OCI-LY3 (cell line): ENCODE measurements around the gene IGFBP6.

Experiments used
- H2AFZ ChIP-seq: fragments of 200-600, 300-600 bp; shearing (Covaris generic); 2 replicates; pipeline ENCODE4 v1.6.0; 2014; ENCODE audit warnings: antibody characterized with exemption, low read depth, low read length
- H3K27ac ChIP-seq: fragments of 200-600, 300-600 bp; sonication (generic); 2 replicates; pipeline ENCODE4 v1.5.1; 2014; ENCODE audit warnings: mild to moderate bottlenecking, low read length, moderate library complexity, mixed read lengths
- H3K27me3 ChIP-seq: fragments of 200-600, 300-600 bp; sonication (generic); 2 replicates; pipeline ENCODE4 v1.6.1; 2014; ENCODE audit warnings: low read depth, low read length, mixed read lengths
- H3K36me3 ChIP-seq: fragments of 200-600, 300-600 bp; sonication (generic); replicated peaks from 2 replicates; pipeline ENCODE3; 2014; ENCODE audit warnings: low read depth, low read length, mixed read lengths
- H3K4me1 ChIP-seq: fragments of 300-600, 200-600 bp; sonication (generic); 2 replicates; pipeline ENCODE4 v1.6.1; 2014; ENCODE audit warnings: low read length, mixed read lengths
- H3K4me2 ChIP-seq: fragments of 200-600, 300-600 bp; sonication (generic); 2 replicates; pipeline ENCODE4 v1.6.1; 2014; ENCODE audit warnings: low read length, mixed read lengths
- H3K4me3 ChIP-seq: fragments of 300-600, 200-600 bp; sonication (generic); 2 replicates; pipeline ENCODE4 v1.5.1; 2014; ENCODE audit warnings: antibody characterized with exemption, mild to moderate bottlenecking, low read length, moderate library complexity
- H3K79me2 ChIP-seq: fragments of 300-600, 200-600 bp; shearing (Covaris generic); 2 replicates; pipeline ENCODE4 v1.6.1; 2014; ENCODE audit warnings: mild to moderate bottlenecking, low read length, mixed read lengths
- H3K9ac ChIP-seq: fragments of 300-600, 200-600 bp; shearing (Covaris generic); 2 replicates; pipeline ENCODE4 v1.6.0; 2014; ENCODE audit warnings: mild to moderate bottlenecking, low read length, moderate library complexity
- H3K9me3 ChIP-seq: fragments of 200-600, 300-600 bp; shearing (Covaris generic); 2 replicates; pipeline ENCODE4 v1.6.1; 2014; ENCODE audit warnings: low read length, mixed read lengths; ENCODE audit not compliant: insufficient read depth
- H4K20me1 ChIP-seq: fragments of 200-600, 300-600 bp; sonication (generic); 2 replicates; pipeline ENCODE4 v1.6.1; 2016; ENCODE audit warnings: low read length, mixed read lengths; ENCODE audit not compliant: insufficient read depth
- CTCF ChIP-seq: fragments of 200-600, 300-600 bp; sonication (generic); IDR thresholded peaks from 2 replicates; pipeline ENCODE4 v1.5.1; 2014; ENCODE audit warnings: antibody characterized with exemption, low read length, low read depth
- EZH2phosphoT487 ChIP-seq: fragments of 200-600 bp; shearing (Covaris generic); IDR thresholded peaks from 2 replicates; pipeline ENCODE4 v1.6.1; 2018; ENCODE audit warnings: antibody characterized with exemption, mixed run types, low read depth

IGFBP6 gene

GRCh38 chr12:53100466-53101151, 3.1 kb downstream of the IGFBP6 start:
- H2AFZ ChIP-seq, result no peak overlapping the region
- no peaks in the 10 kb centered on the region for H3K79me2 ChIP-seq
- no peak overlapping the region for H3K4me2 ChIP-seq
- no peaks in the 10 kb centered on the region for H3K9me3 ChIP-seq
- no peaks in the 10 kb centered on the region for H4K20me1 ChIP-seq
- peaks cover 18% of the 10 kb centered on the region for H3K4me1 ChIP-seq
- TF ChIP-seq EZH2phosphoT487 (no peak), CTCF (no peak)
- H3K4me3 ChIP-seq, result no peak overlapping the region
- no peaks in the 10 kb centered on the region for H3K36me3 ChIP-seq
- H3K27ac ChIP-seq, result no peak overlapping the region
- peaks cover 20% of the 10 kb centered on the region for H3K27me3 ChIP-seq
- H3K9ac ChIP-seq, result no peak overlapping the region

- H3K36me3 ChIP-seq, result no peaks in the 10 kb centered on the region
- no peak overlapping the region for H3K9ac ChIP-seq
- H4K20me1 ChIP-seq, result no peaks in the 10 kb centered on the region
- no peak overlapping the region for H3K27ac ChIP-seq
- no peak overlapping the region for H3K4me2 ChIP-seq
- peaks cover 18% of the 10 kb centered on the region for H3K27me3 ChIP-seq
- H3K4me1 ChIP-seq, result peaks cover 18% of the 10 kb centered on the region
- no peaks in the 10 kb centered on the region for H3K9me3 ChIP-seq
- no peak for TF ChIP-seq CTCF
- TF ChIP-seq EZH2phosphoT487, result no peak
- H2AFZ ChIP-seq, result no peak overlapping the region
- no peak overlapping the region for H3K4me3 ChIP-seq
- H3K79me2 ChIP-seq, result no peaks in the 10 kb centered on the region
These were observed 3.8 kb downstream of the IGFBP6 start for GRCh38 chr12:53101266-53101665.

GRCh38 chr12:53101931-53102781, 4.7 kb downstream of the IGFBP6 start:
- Histone ChIP-seq H3K27ac (no peak overlapping the region), H4K20me1 (no peaks in the 10 kb centered on the region), H3K79me2 (no peaks in the 10 kb centered on the region), H3K27me3 (peaks cover 11% of the 10 kb centered on the region), H3K9ac (no peak overlapping the region), H3K4me3 (no peak overlapping the region), H3K4me2 (no peak overlapping the region), H3K9me3 (no peaks in the 10 kb centered on the region), H2AFZ (no peak overlapping the region), H3K4me1 (peaks cover 15% of the 10 kb centered on the region), H3K36me3 (no peaks in the 10 kb centered on the region)
- TF ChIP-seq EZH2phosphoT487 (no peak), CTCF (no peak)
